KG1 (cell line): Measurements from ENCODE around the gene ROR2.
"Not testable (repeated sequence)": the region's sequence is repeated elsewhere in the genome, so short reads cannot be mapped to it uniquely, and the experiment has no call there.

Source experiments
- DNase-seq: peaks from one replicate; lab custom pipeline; 2025; lab: John Stamatoyannopoulos, UW

The ROR2 gene

GRCh38 chr9:91634832-91635231, 315.2 kb downstream of the ROR2 start:
- DNase-seq: not testable (repeated sequence)

- no peak for DNase-seq
Measured at GRCh38 chr9:91629718-91630117, 320.3 kb downstream of the ROR2 start.

- no peak for DNase-seq
Measured at GRCh38 chr9:91628892-91629291, 321.1 kb downstream of the ROR2 start.

GRCh38 chr9:91625331-91625730, 324.7 kb downstream of the ROR2 start:
- DNase-seq: no peak

- DNase-seq: no peak
Measured at GRCh38 chr9:91623004-91623403, 327.0 kb downstream of the ROR2 start.

- DNase-seq: not testable (repeated sequence)
Measured at GRCh38 chr9:91622121-91622520, 327.9 kb downstream of the ROR2 start.

- not testable (repeated sequence) for DNase-seq
Measured at GRCh38 chr9:91614044-91614443, 336.0 kb downstream of the ROR2 start.

- no peak for DNase-seq
Measured at GRCh38 chr9:91611582-91611981, 338.4 kb downstream of the ROR2 start.

GRCh38 chr9:91606255-91606995, 343.6 kb downstream of the ROR2 start:
- no peak for DNase-seq

- no peak for DNase-seq
Measured at GRCh38 chr9:91604451-91605179, 345.4 kb downstream of the ROR2 start.

- DNase-seq: no peak
Measured at GRCh38 chr9:91603932-91604331, 346.1 kb downstream of the ROR2 start.

- DNase-seq: no peak
Measured at GRCh38 chr9:91599564-91599963, 350.5 kb downstream of the ROR2 start.

GRCh38 chr9:91591627-91592026, 358.4 kb downstream of the ROR2 start:
- no peak for DNase-seq

- no peak for DNase-seq
Measured at GRCh38 chr9:91589101-91589553, 360.9 kb downstream of the ROR2 start.

- no peak for DNase-seq
Measured at GRCh38 chr9:91586282-91586681, 363.7 kb downstream of the ROR2 start.

GRCh38 chr9:91583966-91584365, 366.1 kb downstream of the ROR2 start:
- DNase-seq: no peak

GRCh38 chr9:91583161-91583875, 366.7 kb downstream of the ROR2 start:
- no peak for DNase-seq

GRCh38 chr9:91582181-91582580, 367.8 kb downstream of the ROR2 start:
- DNase-seq: no peak

- no peak for DNase-seq
Measured at GRCh38 chr9:91580136-91580535, 369.9 kb downstream of the ROR2 start.

GRCh38 chr9:91578911-91579310, 371.1 kb downstream of the ROR2 start:
- no peak for DNase-seq

GRCh38 chr9:91577633-91578061, 372.4 kb downstream of the ROR2 start:
- no peak for DNase-seq

- DNase-seq: no peak
Measured at GRCh38 chr9:91572811-91573210, 377.2 kb downstream of the ROR2 start.

GRCh38 chr9:91572044-91572443, 378.0 kb downstream of the ROR2 start:
- DNase-seq: no peak
